Measurements from ENCODE around the gene RALGAPA2. TPM values are rescaled to one million over a fixed set of nuclear protein-coding genes. Genes with fewer than 3 reads are reported as not detected.

Gene RALGAPA2
- total RNA-seq, 4 donors from 2014 or later, result 18.4 to 27.4 (median 25.2) TPM

GRCh38 chr20:20491110-20491783 is 221.2 kb downstream of the RALGAPA2 start:
- Histone ChIP-seq H3K27me3 (no peaks in the 10 kb centered on the region), H3K4me1 (no peaks in the 10 kb centered on the region), H3K4me3 (no peak overlapping the region), H3K27ac (no peak overlapping the region), H3K36me3 (peaks cover 0 to 76% of the 10 kb centered on the region in 2 donors), H3K9me3 (no peaks in the 10 kb centered on the region)
- ATAC-seq, result no peak
- TF ChIP-seq POLR2AphosphoS5 (IDR thresholded peaks at IDR 0.05) (no peak), EP300 (IDR thresholded peaks at IDR 0.05) (no peak), CTCF (IDR thresholded peaks at IDR 0.05) (no peak), POLR2A (IDR thresholded peaks at IDR 0.05) (no peak)
- WGBS, 2 donors (ENCODE audit: low coverage in 1 of 2), result 93 to 98% methylated on average over 3 to 4 of the region's 5 CpGs

- H3K36me3 ChIP-seq, result peaks cover 0 to 70% of the 10 kb centered on the region in 2 donors
- H3K4me1 ChIP-seq, result no peaks in the 10 kb centered on the region
- H3K9me3 ChIP-seq, result no peaks in the 10 kb centered on the region
- no peaks in the 10 kb centered on the region for H3K27me3 ChIP-seq
- TF ChIP-seq POLR2A (IDR thresholded peaks at IDR 0.05) (no peak), EP300 (IDR thresholded peaks at IDR 0.05) (no peak), CTCF (IDR thresholded peaks at IDR 0.05) (no peak), POLR2AphosphoS5 (IDR thresholded peaks at IDR 0.05) (no peak)
- H3K27ac ChIP-seq, result no peak overlapping the region
- no peak for ATAC-seq
- no peak overlapping the region for H3K4me3 ChIP-seq
- 100% methylated on average over 1 of the region's 3 CpGs; no CpG with 5 or more reads in 1 of the 2 donors for WGBS, 2 donors (ENCODE audit: low coverage in 1 of 2)
These were observed 221.8 kb downstream of the RALGAPA2 start for GRCh38 chr20:20490673-20491072.

GRCh38 chr20:20489648-20490341 is 222.6 kb downstream of the RALGAPA2 start:
- Histone ChIP-seq H3K4me1 (no peaks in the 10 kb centered on the region), H3K4me3 (no peak overlapping the region), H3K27ac (no peak overlapping the region), H3K9me3 (no peaks in the 10 kb centered on the region), H3K36me3 (peaks cover 0 to 62% of the 10 kb centered on the region in 2 donors), H3K27me3 (no peaks in the 10 kb centered on the region)
- no peak for ATAC-seq
- TF ChIP-seq EP300 (IDR thresholded peaks at IDR 0.05) (no peak), POLR2A (IDR thresholded peaks at IDR 0.05) (no peak), CTCF (IDR thresholded peaks at IDR 0.05) (no peak), POLR2AphosphoS5 (IDR thresholded peaks at IDR 0.05) (no peak)
- 64 to 65% methylated on average over 4 to 6 of the region's 6 CpGs for WGBS, 2 donors (ENCODE audit: low coverage in 1 of 2)

GRCh38 chr20:20489054-20489453 is 223.4 kb downstream of the RALGAPA2 start:
- peaks cover 0 to 54% of the 10 kb centered on the region in 2 donors for H3K36me3 ChIP-seq
- no peak for TF ChIP-seq POLR2A (IDR thresholded peaks at IDR 0.05)
- TF ChIP-seq EP300 (IDR thresholded peaks at IDR 0.05), result no peak
- TF ChIP-seq POLR2AphosphoS5 (IDR thresholded peaks at IDR 0.05), result no peak
- TF ChIP-seq CTCF (IDR thresholded peaks at IDR 0.05), result no peak
- H3K9me3 ChIP-seq, result no peaks in the 10 kb centered on the region
- no peak overlapping the region for H3K27ac ChIP-seq
- 68 to 85% methylated on average over 5 of the region's 5 CpGs for WGBS, 2 donors (ENCODE audit: low coverage in 1 of 2)
- H3K4me1 ChIP-seq, result no peaks in the 10 kb centered on the region
- no peak for ATAC-seq
- H3K27me3 ChIP-seq, result no peaks in the 10 kb centered on the region
- H3K4me3 ChIP-seq, result no peak overlapping the region

GRCh38 chr20:20488388-20488787 is 224.1 kb downstream of the RALGAPA2 start:
- H3K36me3 ChIP-seq, result peaks cover 0 to 53% of the 10 kb centered on the region in 2 donors
- no peak overlapping the region for H3K27ac ChIP-seq
- H3K4me3 ChIP-seq, result no peak overlapping the region
- no peak for TF ChIP-seq POLR2AphosphoS5 (IDR thresholded peaks at IDR 0.05)
- TF ChIP-seq POLR2A (IDR thresholded peaks at IDR 0.05), result no peak
- TF ChIP-seq CTCF (IDR thresholded peaks at IDR 0.05), result no peak
- TF ChIP-seq EP300 (IDR thresholded peaks at IDR 0.05), result no peak
- H3K9me3 ChIP-seq, result no peaks in the 10 kb centered on the region
- H3K27me3 ChIP-seq, result no peaks in the 10 kb centered on the region
- no peak for ATAC-seq
- no peaks in the 10 kb centered on the region for H3K4me1 ChIP-seq
- 50 to 58% methylated on average over 1 of the region's 1 CpG for WGBS, 2 donors (ENCODE audit: low coverage in 1 of 2)
